ENCODE results near the gene MAP2K5.

MAP2K5 gene

DNA sequence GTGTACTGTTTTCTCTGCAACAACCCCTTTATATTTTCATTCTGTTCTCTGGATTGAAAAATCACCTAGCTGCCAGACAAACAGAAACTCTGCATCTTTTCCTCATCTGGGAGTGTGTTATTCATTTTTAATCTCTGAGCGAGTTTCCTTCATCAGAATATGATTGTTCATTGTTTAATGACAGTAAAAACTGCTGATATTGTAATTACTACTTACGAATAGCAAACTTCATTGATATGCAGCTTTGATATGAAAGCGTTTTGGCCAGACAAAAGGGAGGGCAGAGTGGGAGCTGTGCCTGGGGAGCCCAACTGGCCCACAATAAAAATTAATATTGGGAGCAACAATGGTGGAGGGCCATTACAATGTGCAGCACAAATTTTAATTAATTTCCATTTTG is 150.1 kb downstream of the MAP2K5 start:
- no peak for DNase-seq (ENCODE audit: low read depth)
- TF ChIP-seq, protein P1, sequence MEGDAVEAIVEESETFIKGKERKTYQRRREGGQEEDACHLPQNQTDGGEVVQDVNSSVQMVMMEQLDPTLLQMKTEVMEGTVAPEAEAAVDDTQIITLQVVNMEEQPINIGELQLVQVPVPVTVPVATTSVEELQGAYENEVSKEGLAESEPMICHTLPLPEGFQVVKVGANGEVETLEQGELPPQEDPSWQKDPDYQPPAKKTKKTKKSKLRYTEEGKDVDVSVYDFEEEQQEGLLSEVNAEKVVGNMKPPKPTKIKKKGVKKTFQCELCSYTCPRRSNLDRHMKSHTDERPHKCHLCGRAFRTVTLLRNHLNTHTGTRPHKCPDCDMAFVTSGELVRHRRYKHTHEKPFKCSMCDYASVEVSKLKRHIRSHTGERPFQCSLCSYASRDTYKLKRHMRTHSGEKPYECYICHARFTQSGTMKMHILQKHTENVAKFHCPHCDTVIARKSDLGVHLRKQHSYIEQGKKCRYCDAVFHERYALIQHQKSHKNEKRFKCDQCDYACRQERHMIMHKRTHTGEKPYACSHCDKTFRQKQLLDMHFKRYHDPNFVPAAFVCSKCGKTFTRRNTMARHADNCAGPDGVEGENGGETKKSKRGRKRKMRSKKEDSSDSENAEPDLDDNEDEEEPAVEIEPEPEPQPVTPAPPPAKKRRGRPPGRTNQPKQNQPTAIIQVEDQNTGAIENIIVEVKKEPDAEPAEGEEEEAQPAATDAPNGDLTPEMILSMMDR (IDR thresholded peaks at IDR 0.05; ENCODE audit: low read depth, low read length, missing control alignments), result no peak
- in situ Hi-C loops (cut with HindIII; ENCODE audit: low sequenced_read_pairs), result no loop called here
- no peak overlapping the region for H3K4me3 ChIP-seq (ENCODE audit: low read depth, low read length)

DNA sequence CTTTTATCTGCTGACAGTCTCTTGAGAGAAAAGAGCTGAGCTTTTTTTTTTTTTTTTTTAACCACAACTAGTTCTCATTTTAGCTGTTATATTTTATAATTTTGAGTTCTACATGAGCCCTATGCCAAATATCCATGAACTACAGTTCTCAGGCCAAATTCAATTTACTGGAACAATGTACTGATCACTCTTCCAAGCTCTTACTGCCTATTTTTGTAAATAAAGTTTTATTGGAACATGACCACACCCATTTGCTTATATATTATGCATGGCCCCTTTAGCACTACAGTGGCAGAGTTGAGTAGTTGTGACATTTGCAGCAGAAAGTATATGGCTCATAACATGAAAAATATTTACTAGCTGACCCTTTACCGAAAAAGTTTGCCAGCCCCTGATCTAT is 153.6 kb downstream of the MAP2K5 start:
- TF ChIP-seq, protein P1 (IDR thresholded peaks at IDR 0.05; ENCODE audit: low read depth, low read length, missing control alignments), result no peak
- DNase-seq (ENCODE audit: low read depth), result no peak
- in situ Hi-C loops (cut with HindIII; ENCODE audit: low sequenced_read_pairs), result no loop called here
- no peak overlapping the region for H3K4me3 ChIP-seq (ENCODE audit: low read depth, low read length)

DNA sequence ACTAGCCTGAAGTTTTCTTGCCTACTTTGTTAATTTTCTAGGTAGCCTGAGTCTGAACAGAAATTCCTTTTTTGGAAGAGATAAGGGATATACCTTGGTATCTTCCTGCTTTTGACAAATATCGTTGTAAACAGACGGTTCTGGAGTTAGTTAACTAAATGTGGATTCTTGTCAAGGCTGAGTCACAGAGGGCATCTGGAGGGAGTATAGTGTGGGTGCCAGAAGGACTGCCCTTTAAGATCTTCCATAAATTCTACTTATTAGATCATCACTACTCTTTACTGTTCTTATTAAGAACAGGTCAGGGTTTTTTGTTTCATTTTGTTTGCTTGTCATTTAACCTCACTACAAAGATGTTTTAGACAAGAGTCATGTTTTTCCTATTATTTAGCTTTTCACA is 157.5 kb downstream of the MAP2K5 start:
- DNase-seq (ENCODE audit: low read depth), result no peak
- in situ Hi-C loops (cut with HindIII; ENCODE audit: low sequenced_read_pairs), result no loop called here
- no peak overlapping the region for H3K4me3 ChIP-seq (ENCODE audit: low read depth, low read length)
- TF ChIP-seq, protein P1 (IDR thresholded peaks at IDR 0.05; ENCODE audit: low read depth, low read length, missing control alignments), result no peak

DNA sequence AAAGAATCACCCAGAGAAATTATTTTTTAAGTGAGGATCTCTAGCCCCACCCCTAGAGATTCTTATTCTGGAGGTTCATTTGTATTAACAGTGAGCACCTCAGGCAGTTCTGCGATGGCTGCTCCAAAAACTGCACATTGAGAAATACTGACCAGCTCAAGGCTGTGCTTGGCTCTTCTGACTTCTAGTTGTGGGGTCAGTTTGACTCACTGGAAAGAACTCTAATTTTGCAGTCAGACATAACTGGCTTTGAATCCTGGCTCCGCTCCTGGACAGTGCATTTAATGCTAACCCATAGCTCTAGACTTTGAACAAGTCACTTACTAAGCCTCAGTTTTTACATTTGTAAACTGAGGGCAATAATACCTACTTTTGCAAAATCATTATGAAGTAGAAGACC is 159.2 kb downstream of the MAP2K5 start:
- no peak for DNase-seq (ENCODE audit: low read depth)
- in situ Hi-C loops (cut with HindIII; ENCODE audit: low sequenced_read_pairs), result no loop called here
- TF ChIP-seq, protein P1 (IDR thresholded peaks at IDR 0.05; ENCODE audit: low read depth, low read length, missing control alignments), result no peak
- H3K4me3 ChIP-seq (ENCODE audit: low read depth, low read length), result no peak overlapping the region

DNA sequence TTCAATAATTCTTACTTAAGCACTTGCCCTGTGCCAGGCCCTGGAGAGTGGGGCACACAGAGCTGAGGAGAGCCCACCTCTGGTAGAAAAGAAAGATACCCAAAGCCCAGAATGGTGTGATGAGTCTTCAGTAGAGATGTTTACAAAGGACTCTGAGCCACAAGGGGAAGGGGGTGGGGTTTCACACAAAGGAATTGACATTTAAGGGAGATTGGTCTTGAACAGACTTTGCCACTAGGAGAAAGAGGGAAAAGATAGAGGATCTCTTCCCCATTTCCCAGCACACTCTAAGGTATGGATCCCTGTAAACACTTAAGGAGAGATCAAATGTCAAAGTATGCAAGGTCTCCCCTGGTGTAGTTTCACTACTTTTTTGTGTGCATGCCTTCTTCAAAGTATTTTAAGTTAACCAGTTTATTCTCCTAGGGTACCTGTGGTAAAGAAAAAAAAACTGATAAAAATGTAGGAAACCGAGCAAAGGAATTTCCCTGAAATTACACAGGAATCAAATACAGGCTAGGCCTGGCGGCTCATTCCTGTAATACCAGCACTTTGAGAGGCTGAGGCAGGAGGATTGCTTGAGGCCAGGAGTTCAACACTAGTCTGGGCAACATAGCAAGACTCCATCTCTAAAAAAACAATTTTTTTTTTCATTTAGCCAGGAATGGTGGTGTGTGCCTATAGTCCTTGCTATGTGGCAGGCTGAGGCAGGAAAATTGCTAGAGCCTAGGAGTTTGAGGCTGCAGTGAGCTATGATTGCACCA is 165.2 kb downstream of the MAP2K5 start:
- DNase-seq (ENCODE audit: low read depth), result no peak
- in situ Hi-C loops (cut with HindIII; ENCODE audit: low sequenced_read_pairs), result no loop called here
- TF ChIP-seq, protein P1 (IDR thresholded peaks at IDR 0.05; ENCODE audit: low read depth, low read length, missing control alignments), result no peak
- H3K4me3 ChIP-seq (ENCODE audit: low read depth, low read length), result no peak overlapping the region

DNA sequence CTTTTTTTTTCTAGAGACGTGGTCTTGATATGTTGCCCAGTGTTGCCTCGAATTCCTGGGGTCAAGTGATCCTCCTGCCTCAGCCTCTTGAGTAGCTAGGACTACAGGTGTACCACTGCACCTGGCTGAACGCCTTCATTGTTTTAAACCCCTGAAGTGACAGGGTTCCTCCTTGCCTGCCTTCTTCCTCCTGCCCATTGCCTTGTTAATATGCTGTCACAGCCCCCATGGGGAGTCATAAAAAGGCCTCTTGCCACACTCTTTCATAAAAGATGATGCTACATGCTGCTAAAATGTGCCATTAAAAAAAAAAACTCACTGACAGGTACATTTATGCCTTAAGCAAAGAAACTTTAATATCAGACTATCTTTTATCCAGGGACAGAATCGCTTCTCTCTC is 166.0 kb downstream of the MAP2K5 start:
- H3K4me3 ChIP-seq (ENCODE audit: low read depth, low read length), result no peak overlapping the region
- no peak for DNase-seq (ENCODE audit: low read depth)
- in situ Hi-C loops (cut with HindIII; ENCODE audit: low sequenced_read_pairs), result no loop called here
- TF ChIP-seq, protein P1 (IDR thresholded peaks at IDR 0.05; ENCODE audit: low read depth, low read length, missing control alignments), result no peak

Measured in astrocyte of the cerebellum (primary cell).